HK-2 (cell line): ENCODE results near the gene UBFD1.
"Not testable (repeated sequence)": the region's sequence is repeated elsewhere in the genome, so short reads cannot be mapped to it uniquely, and the experiment has no call there.

ENCODE experiments used
- DNase-seq: peaks from one replicate; pipeline ENCODE4 v3.0.0-alpha.2; 2018; ENCODE audit not compliant: unreplicated experiment

The UBFD1 gene

GRCh38 chr16:23608194-23608593 lies 50.7 kb downstream of the UBFD1 start:
- peak; percentile 21 for DNase-seq

GRCh38 chr16:23609929-23610328 lies 52.4 kb downstream of the UBFD1 start:
- no peak for DNase-seq

GRCh38 chr16:23610905-23611304 lies 53.4 kb downstream of the UBFD1 start:
- not testable (repeated sequence) for DNase-seq

GRCh38 chr16:23611936-23612335 lies 54.4 kb downstream of the UBFD1 start:
- DNase-seq: no peak

GRCh38 chr16:23615805-23616204 lies 58.3 kb downstream of the UBFD1 start:
- DNase-seq: no peak
